Globus pallidus (tissue), 1 donor: ENCODE measurements around the gene TTC28.
A peak's percentile ranks its signal among the peaks of the same experiment; 100 is the strongest.
"Not testable (repeated sequence)": the region's sequence is repeated elsewhere in the genome, so short reads cannot be mapped to it uniquely, and the experiment has no call there.

Experiments used
- DNase-seq: peaks from one replicate; pipeline ENCODE4 v3.0.0-alpha.2; 2015; ENCODE audit warnings: low spot score

Gene TTC28

GRCh38 chr22:28601915-28602314 is 77.7 kb downstream of the TTC28 start:
- no peak for DNase-seq

DNA sequence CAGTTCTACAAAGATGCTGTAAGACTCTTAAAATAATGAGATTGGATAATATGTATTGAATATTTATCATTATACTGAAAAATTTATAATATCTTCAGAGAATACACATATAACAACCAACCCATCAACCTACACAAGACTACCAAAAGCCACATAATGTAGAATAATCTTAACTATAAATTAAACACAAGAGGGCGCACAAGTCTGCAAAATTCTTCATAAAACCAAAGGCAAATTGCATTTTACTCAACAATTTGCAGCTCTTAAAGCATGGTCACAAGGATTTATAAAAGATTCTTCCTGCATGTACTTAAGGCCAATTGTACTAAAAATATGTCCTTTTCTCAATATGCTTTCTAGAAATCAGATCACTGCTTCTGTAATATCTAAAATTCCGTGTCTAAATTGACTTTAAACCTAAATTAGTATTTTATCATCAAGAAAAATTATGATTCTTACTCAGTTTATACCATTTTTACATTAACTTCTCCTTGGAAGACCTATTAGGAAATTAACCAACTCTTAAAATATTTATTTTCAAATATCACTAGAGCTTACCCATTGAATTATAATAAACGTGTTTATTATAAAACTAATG is 79.0 kb downstream of the TTC28 start:
- DNase-seq, result peak; percentile 60

DNA sequence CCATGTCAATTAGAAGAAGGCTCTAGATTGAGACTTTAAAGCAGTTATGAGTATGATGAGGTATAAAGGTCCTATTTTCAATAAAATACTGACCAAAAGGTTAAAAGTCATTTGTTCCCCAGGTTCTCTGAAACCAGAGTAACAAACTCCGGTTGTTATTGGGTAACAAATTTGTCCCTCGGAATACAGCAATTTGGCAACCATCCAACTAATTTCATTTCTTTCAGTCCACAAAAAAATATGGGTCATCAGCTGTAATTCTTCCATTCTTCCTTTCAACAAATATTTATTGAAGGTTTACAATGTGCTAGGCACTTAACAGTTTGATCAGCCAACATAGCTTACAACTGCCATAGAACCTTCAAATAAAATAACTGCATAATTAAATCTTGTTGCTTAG is 79.9 kb downstream of the TTC28 start:
- no peak for DNase-seq

DNA sequence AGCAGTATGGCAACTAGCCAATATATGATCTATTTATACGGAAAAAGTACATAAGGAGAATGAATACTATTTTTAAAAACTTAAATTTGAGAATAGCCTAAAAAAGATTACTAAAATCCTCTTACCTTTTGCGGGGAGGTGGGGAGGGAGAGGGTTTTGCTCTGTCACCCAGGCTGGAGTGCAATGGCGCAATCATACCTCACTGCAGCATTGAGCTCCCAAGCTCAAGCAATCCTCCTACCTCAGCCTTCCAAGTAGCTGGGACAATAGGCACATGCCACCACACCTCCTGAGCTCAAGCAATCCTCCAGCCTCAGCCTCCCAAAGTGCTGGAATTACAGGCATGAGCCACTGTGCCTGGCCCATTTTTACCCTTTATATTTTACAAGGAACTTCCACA is 82.0 kb downstream of the TTC28 start:
- DNase-seq, result no peak

GRCh38 chr22:28594797-28595462 is 84.7 kb downstream of the TTC28 start:
- peak; percentile 78 for DNase-seq

DNA sequence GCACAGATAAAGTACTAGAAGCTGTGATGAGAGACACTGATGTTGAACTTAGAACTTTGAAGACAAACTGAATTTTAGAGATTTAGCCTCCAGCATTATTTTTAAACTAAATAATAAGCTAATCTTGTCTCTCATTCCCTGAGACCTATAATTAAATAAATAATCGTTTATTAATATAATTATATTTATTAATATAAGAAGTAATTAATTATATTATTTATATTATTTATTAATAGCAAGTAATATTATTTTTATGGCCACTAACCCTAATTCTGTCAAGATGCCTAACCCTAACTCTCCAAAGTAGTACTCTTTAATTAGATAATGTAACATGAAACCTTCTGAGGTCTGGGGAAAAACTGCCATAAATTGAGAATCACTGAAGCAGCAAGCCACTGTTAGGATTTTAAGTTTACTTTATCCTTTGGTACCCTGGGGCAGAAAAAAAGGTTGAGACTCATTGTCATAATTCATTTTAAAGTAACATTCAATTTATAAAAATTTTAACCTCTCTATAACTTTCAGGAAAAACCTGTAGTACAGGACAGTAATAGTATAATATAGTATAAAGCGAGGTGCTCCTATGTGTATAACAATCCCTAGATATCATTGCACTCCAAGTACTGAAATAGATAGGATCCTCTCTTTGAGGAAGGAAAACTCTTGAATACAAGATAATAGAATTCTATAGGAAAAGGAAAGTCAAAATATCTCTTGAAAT is 85.4 kb downstream of the TTC28 start:
- DNase-seq, result no peak

DNA sequence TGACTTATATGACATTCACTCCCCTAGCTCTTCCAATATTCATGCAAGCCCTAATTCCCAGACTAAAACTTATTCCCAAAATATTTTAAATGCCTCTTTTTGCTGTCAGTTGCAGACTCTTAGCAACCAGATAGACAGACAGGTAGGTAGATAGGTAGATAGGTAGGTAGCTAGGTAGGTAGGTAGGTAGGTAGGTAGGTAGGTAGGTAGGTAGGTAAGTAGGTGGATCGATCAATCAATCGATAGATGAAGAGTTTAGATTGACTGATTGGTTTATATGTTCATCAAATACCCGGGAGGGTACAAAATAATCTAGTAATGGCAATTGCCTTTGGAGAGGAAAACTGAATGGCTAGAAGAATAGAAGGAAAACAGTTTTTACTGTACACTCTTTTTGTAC is 86.3 kb downstream of the TTC28 start:
- DNase-seq, result no peak

DNA sequence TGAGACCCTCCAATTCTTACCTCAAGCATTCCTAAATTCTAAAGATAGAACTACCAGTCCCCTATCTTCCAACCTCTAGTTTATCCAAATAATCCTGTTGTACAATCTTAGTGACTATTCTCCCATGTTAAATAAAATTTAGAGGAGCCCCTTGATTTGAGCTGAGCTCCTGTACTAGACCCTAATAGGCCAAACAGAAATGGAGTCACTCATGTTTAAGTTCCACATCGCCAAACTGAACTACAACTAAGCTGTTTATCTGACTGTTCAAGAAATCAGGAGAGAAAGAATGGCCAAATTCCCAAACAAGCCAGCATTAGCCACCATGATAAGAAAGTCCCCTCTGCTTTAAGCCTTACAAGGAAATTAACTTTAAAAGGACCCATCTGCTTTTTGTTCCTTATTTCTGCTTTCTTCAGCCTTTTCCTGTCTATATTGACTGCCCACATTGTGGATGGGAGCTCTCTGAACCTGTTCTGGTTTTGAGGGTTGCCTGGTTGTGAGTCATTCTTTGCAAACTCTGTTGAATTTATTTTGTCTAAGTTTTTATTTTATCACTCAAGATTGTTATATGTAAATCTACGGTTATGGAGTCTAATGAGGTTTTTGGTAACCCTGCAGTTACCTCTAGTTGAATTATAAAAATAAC is 90.4 kb downstream of the TTC28 start:
- no peak for DNase-seq

DNA sequence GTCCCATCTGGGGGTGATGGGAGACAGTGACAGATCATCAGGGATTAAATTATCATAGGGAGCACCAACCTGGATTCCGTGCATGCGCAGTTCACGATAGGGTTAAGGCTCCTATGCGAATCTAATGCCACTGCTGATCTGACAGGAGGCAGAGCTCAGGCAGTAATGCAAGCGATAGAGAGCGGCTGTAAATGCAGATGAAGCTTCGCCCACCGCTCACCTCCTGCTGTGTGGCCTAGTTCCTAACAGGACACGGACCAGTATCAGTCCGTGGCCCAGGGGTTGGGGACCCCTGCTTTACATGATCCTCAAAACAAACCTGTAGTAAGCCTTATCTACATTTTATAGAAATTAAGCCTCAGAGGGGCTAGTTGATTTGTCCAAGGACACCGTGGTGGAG is 94.3 kb downstream of the TTC28 start:
- no peak for DNase-seq

DNA sequence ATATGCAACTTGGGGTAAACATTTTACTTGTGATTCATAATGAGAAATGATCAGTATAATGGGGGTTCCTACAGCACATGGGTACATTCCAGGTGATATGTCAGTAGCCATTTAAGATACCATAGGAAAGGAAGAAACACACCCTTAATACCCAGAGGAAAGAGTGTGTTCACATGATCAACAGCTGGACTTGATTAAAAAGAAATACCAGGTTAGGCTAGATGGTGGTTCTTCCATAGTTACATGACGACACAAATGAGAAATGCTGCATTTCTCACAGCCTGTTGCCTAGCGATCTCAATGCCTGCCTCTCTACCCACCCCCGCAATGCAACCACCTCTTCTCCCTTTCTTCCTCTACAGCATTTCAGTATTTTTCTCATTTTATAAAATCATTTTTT is 96.8 kb downstream of the TTC28 start:
- DNase-seq, result no peak

DNA sequence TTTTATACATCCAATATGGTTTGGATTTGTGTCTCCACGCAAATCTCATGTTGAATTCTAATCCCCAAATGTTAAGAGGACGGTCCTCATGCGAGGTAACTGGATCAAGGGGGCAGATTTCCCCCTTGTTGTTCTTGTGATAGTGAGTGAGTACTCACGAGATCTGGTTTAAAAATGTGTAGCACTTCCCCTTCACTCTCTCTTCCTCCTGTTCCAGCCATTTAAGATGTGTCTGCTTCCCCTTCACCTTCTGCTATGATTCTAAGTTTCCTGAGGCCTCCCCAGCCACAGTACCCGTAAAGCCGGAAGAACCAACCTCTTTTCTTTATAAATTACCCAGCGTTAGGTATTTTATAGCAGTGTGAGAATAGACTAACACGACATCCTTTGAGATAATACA is 98.6 kb downstream of the TTC28 start:
- no peak for DNase-seq

DNA sequence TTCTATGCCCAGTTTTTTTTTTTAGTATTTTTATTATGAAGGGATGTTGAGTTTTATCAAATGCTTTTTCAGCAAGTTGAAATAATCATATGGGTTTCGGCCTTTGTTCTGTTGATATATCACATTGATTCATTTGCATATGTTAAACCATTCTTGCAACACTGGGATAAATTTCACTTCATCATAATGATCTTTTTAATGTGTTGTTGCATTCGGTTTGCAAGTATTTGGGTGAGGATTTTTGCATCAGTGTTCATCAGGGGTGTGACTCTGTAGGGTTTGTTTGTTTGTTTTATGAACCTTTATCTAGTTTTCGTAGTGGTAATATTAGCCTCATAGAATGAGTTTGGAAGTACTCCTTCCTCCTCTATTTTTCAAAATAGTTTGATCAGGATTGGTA is 103.5 kb downstream of the TTC28 start:
- DNase-seq, result no peak

DNA sequence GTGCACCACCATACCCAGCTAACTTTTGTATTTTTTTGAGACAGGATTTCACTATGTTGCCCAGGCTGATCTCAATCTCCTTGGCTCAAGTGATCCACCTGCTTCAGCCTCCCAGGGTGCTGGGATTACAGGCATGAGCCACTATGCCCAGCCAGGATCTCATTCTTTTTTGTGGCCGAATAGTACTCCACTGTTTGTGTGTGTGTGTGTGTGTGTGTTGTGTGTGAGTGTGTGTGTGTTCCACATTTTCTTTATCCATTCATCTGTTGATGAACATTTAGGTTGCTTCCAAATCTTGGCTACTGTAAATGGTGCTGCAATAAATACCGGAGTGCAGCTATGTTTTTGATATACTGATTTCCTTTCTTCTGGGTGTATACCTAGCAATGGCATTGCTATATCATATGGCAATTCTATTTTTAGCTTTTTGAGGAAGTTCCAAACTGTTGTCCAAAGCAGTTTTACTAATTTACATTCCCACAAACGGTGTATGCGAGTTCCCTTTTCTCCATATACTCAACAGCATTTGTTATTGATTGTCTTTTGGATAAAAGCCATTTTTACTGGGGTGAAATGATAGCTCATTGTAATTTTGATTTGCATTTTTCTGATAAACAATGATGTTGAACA is 105.4 kb downstream of the TTC28 start:
- no peak for DNase-seq

DNA sequence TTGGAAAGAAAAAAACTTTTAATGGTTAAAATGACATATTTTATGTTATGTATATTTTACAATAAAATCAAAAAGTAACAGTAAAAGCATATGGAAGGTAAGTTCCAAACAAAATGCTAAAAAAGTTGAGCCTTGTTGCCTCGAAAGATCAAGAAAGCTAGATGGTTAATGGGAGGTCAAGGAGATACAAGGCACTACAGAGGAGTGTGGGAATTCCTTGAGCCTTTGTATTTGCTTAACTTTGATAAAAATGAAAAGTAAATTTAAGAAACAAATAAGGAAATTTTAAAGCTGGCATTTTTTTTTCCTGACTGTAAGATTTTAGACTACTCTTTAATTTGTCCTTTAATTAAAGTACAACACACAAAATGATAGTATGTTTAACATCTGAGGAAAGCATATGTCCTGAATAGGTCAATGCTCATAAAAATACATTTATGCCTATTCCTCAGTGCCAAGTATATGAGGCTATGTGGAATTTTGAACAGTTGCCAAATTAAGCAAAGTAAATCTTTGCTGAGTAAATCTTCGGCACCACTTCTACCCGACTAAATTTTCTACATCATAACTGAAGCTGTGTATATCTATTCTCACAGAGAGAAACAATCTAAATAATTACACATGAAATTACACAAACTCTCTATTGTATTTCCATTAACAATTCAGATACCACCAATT is 108.8 kb downstream of the TTC28 start:
- DNase-seq, result no peak

DNA sequence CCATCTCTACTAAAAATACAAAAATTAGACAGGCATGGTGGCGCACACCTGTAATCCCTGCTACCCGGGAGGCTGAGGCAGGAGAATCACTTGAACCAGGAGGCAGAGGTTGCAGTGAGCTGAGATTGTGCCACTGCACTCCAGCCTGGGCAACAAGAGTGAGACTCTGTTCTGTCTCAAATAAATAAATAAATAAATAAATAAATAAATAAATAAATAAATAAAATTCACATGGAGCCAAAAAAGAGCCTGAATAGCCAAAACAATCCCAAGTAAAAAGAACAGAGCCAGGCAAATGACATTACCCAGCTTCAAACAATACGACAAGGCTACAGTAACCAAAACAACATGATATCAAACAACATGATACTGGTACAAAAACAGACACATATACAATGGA is 110.7 kb downstream of the TTC28 start:
- DNase-seq, result not testable (repeated sequence)

- DNase-seq, result no peak
Measured at GRCh38 chr22:28568099-28568498, 111.5 kb downstream of the TTC28 start.

DNA sequence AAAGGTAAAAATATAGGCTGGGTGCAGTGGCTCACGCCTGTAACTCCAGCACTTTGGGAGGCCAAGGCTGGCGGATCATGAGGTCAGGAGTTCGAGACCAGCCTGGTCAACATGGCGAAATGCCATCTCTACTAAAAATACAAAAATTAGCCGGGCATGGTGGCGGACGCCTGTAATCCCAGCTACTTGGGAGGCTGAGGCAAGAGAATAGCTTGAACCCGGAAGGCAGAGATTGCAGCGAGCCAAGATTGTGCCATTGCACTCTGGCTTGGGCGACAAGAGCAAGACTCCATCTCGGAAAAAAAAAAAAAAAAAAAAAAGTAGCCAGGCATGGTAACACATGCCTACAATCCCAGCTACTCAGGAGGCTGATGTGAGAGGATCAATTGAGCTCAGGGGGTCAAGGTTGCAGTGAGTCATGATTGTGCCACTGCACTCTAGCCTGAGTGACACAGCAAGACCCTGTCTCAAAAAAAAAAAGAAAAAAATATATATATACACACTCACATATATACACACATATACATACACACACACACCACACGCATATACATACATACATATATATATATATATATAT is 112.6 kb downstream of the TTC28 start:
- DNase-seq, result not testable (repeated sequence)

DNA sequence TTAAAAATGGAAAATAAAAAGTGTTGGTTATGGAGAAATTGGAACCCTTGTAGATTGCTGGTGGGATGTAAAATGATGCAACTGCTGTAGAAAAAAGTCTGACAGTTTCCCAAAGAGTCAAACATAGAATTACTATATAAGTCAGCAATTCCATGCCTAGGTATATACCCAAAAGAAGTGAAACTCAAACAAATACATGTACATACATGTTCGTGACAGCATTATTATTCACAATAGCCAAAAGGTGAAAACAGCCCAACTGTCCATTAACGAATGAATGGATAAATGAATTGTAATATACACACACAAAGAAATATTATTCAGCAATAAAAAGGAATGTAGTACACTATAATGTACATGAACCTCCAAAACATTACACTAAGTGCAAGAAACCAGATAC is 116.0 kb downstream of the TTC28 start:
- no peak for DNase-seq

- DNase-seq, result no peak
Measured at GRCh38 chr22:28562324-28562723, 117.3 kb downstream of the TTC28 start.

- DNase-seq, result not testable (repeated sequence)
Measured at GRCh38 chr22:28560743-28561101, 118.9 kb downstream of the TTC28 start.

GRCh38 chr22:28560046-28560742 is 119.4 kb downstream of the TTC28 start:
- DNase-seq, result no peak
